Spleen (tissue), 7 donors: ENCODE data around the gene AGER.

Experiments used
- CTCF ChIP-seq, 11 experiments: fragments of 200-600 bp in 7 of 11; fragments of 450-650 bp in 4 of 11; sonication (generic) in 4 of 11; IDR thresholded peaks in 8 of 11; conservative IDR thresholded peaks in 3 of 11; 1 replicate in 7 of 11; 2 replicates in 4 of 11; pipeline versions ENCODE4 v1.4.0 to v1.8.0; 2016 to 2021; ENCODE audit warnings: antibody characterized with exemption in 11 of 11, inconsistent platforms in 4 of 11, mild to moderate bottlenecking in 1 of 11
- POLR2A ChIP-seq, 3 donors: fragments of 450-650 bp; IDR thresholded peaks; one replicate each; pipeline ENCODE4 v1.5.1; 2017; ENCODE audit warnings: antibody characterized with exemption in 3 of 3, mild to moderate bottlenecking in 1 of 3
- POLR2AphosphoS5 ChIP-seq, 3 donors: sonication (generic); formaldehyde crosslinking; IDR thresholded peaks; one replicate each; pipeline ENCODE4 v1.5.1; 2017; ENCODE audit warnings: antibody characterized with exemption in 3 of 3
- donor health status: DM: no; HTN: no; CAD: no; lungs with moderate emphysema.
- donor health status: DM: no; HTN: no; CAD: no.
- donor health status: DM: no; HTN: no; CAD: no.

- TF ChIP-seq CTCF (IDR thresholded peaks at IDR 0.05 in 8 of 11, conservative IDR thresholded peaks at IDR 0.05 in 3 of 11) (no peak), POLR2A (IDR thresholded peaks at IDR 0.05) (no peak), POLR2AphosphoS5 (IDR thresholded peaks at IDR 0.05) (no peak)
These were observed 34.8 kb downstream of the AGER start for GRCh38 chr6:32149092-32149755.
